ENCODE measurements around the gene RNF157.
A peak's percentile ranks its signal among the peaks of the same experiment; 100 is the strongest.

Gene RNF157

GRCh38 chr17:76123191-76123499 is 117.1 kb downstream of the RNF157 start:
- ChIA-PET CTCF (interaction anchor here (0.9 to 1.6 kb wide), 4 partner anchors 19 to 157 kb away, joined by 5 to 13 read pairs (median 6); partner anchors contain the start of gene FOXJ1), POLR2A (interaction anchor here (1.1 to 1.4 kb wide), 2 partner anchors 10 to 140 kb away, joined by 4 read pairs; no protein-coding TSS in a partner anchor)
- TF ChIP-seq ZNF384 (IDR thresholded peaks at IDR 0.05) (no peak), SP1 (IDR thresholded peaks at IDR 0.05) (no peak), SUZ12 (IDR thresholded peaks at IDR 0.05) (no peak), TARDBP (IDR thresholded peaks at IDR 0.05) (no peak), FOXM1 (IDR thresholded peaks at IDR 0.05; ENCODE audit: borderline replicate concordance) (no peak), L3MBTL2 (conservative IDR thresholded peaks at IDR 0.05) (no peak)
- no peak for DNase-seq (ENCODE audit: extremely low spot score)

- POLR2A ChIA-PET: no interaction called here
- TF ChIP-seq CTBP1 (IDR thresholded peaks at IDR 0.05; ENCODE audit: borderline replicate concordance) (no peak), SUZ12 (IDR thresholded peaks at IDR 0.05) (no peak), NFRKB (IDR thresholded peaks at IDR 0.05) (no peak)
- CTCF ChIA-PET: interaction anchor here (0.6 to 2.0 kb wide), 4 partner anchors 12 to 156 kb away, joined by 6 to 17 read pairs (median 10); partner anchors contain the start of gene FOXJ1
- DNase-seq (ENCODE audit: extremely low spot score): no peak
Measured at GRCh38 chr17:76122431-76123190, 117.7 kb downstream of the RNF157 start.

- POLR2A ChIA-PET: interaction anchor here (1.0 kb wide), 1 partner anchor 157 kb away, joined by 3 read pairs; no protein-coding TSS in a partner anchor
- TF ChIP-seq L3MBTL2 (conservative IDR thresholded peaks at IDR 0.05) (no peak), FOXM1 (IDR thresholded peaks at IDR 0.05; ENCODE audit: borderline replicate concordance) (peak; percentile 52; the same call in 1 of the 2 replicates), HDGF (IDR thresholded peaks at IDR 0.05; ENCODE audit: borderline replicate concordance) (0 out of 2 replicates have a peak, but pooled peaks have one; percentile 7)
- CTCF ChIA-PET: interaction anchor here (0.6 to 2.0 kb wide), 11 partner anchors 12 to 275 kb away, joined by 3 to 17 read pairs (median 4); partner anchors contain the start of gene FOXJ1
- DNase-seq (ENCODE audit: extremely low spot score): no peak
Measured at GRCh38 chr17:76121932-76122430, 118.3 kb downstream of the RNF157 start.

- ChIA-PET CTCF (interaction anchor here (1.0 to 1.4 kb wide), 7 partner anchors 13 to 179 kb away, joined by 3 to 10 read pairs (median 4); no protein-coding TSS in a partner anchor), POLR2A (interaction anchor here (0.5 to 1.7 kb wide), 3 partner anchors 12 to 61 kb away, joined by 3 to 5 read pairs (median 3); no protein-coding TSS in a partner anchor)
- no peak for DNase-seq (ENCODE audit: extremely low spot score)
- TF ChIP-seq PKNOX1 (IDR thresholded peaks at IDR 0.05) (no peak), ARNT (IDR thresholded peaks at IDR 0.05) (no peak), L3MBTL2 (conservative IDR thresholded peaks at IDR 0.05) (no peak), NFRKB (IDR thresholded peaks at IDR 0.05) (no peak)
Measured at GRCh38 chr17:76120658-76121008, 119.7 kb downstream of the RNF157 start.

- no peak for DNase-seq (ENCODE audit: extremely low spot score)
- ChIA-PET POLR2A (interaction anchor here (0.5 to 1.7 kb wide), 4 partner anchors 11 to 168 kb away, joined by 3 read pairs; no protein-coding TSS in a partner anchor), CTCF (interaction anchor here (0.6 to 1.7 kb wide), 6 partner anchors 62 to 168 kb away, joined by 3 to 10 read pairs (median 3); no protein-coding TSS in a partner anchor)
- TF ChIP-seq SUZ12 (IDR thresholded peaks at IDR 0.05) (no peak), SP1 (IDR thresholded peaks at IDR 0.05) (no peak), ARNT (IDR thresholded peaks at IDR 0.05) (no peak), CTBP1 (IDR thresholded peaks at IDR 0.05; ENCODE audit: borderline replicate concordance) (no peak), FOXM1 (IDR thresholded peaks at IDR 0.05; ENCODE audit: borderline replicate concordance) (no peak), NFRKB (IDR thresholded peaks at IDR 0.05) (no peak), FOXA1 (IDR thresholded peaks at IDR 0.05) (no peak), ELF4 (IDR thresholded peaks at IDR 0.05) (no peak), L3MBTL2 (conservative IDR thresholded peaks at IDR 0.05) (no peak), FOXK2 (IDR thresholded peaks at IDR 0.05) (no peak), BHLHE40 (IDR thresholded peaks at IDR 0.05; ENCODE audit: borderline replicate concordance) (no peak)
Measured at GRCh38 chr17:76119409-76120371, 120.6 kb downstream of the RNF157 start.

- DNase-seq (ENCODE audit: extremely low spot score): no peak
- ChIA-PET POLR2A (interaction anchor here (1.1 kb wide), 1 partner anchor 11 kb away, joined by 3 read pairs; no protein-coding TSS in a partner anchor), CTCF (interaction anchor here (0.7 to 1.5 kb wide), 2 partner anchors 101 to 164 kb away, joined by 3 to 6 read pairs; no protein-coding TSS in a partner anchor)
- TF ChIP-seq FOXA1 (IDR thresholded peaks at IDR 0.05) (no peak), NFRKB (IDR thresholded peaks at IDR 0.05) (no peak), FOXM1 (IDR thresholded peaks at IDR 0.05; ENCODE audit: borderline replicate concordance) (no peak), LEF1 (IDR thresholded peaks at IDR 0.05; ENCODE audit: borderline replicate concordance) (no peak), TARDBP (IDR thresholded peaks at IDR 0.05) (no peak), SP1 (IDR thresholded peaks at IDR 0.05) (no peak), ARNT (IDR thresholded peaks at IDR 0.05) (no peak)
Measured at GRCh38 chr17:76115138-76115754, 125.0 kb downstream of the RNF157 start.

- POLR2A ChIA-PET: interaction anchor here (1.0 kb wide), 1 partner anchor 78 kb away, joined by 3 read pairs; no protein-coding TSS in a partner anchor
- TF ChIP-seq FOXM1 (IDR thresholded peaks at IDR 0.05; ENCODE audit: borderline replicate concordance): no peak
- TF ChIP-seq PKNOX1 (IDR thresholded peaks at IDR 0.05): no peak
- no peak for TF ChIP-seq NFRKB (IDR thresholded peaks at IDR 0.05)
- no peak for TF ChIP-seq FOXA1 (IDR thresholded peaks at IDR 0.05)
- no peak for TF ChIP-seq SUZ12 (IDR thresholded peaks at IDR 0.05)
- TF ChIP-seq TARDBP (IDR thresholded peaks at IDR 0.05): no peak
- TF ChIP-seq L3MBTL2 (conservative IDR thresholded peaks at IDR 0.05): no peak
- TF ChIP-seq ELF4 (IDR thresholded peaks at IDR 0.05): no peak
- TF ChIP-seq BHLHE40 (IDR thresholded peaks at IDR 0.05; ENCODE audit: borderline replicate concordance): no peak
- TF ChIP-seq SP1 (IDR thresholded peaks at IDR 0.05): no peak
- no peak for TF ChIP-seq HDGF (IDR thresholded peaks at IDR 0.05; ENCODE audit: borderline replicate concordance)
- no peak for TF ChIP-seq LEF1 (IDR thresholded peaks at IDR 0.05; ENCODE audit: borderline replicate concordance)
- TF ChIP-seq ARNT (IDR thresholded peaks at IDR 0.05): no peak
- TF ChIP-seq CTBP1 (IDR thresholded peaks at IDR 0.05; ENCODE audit: borderline replicate concordance): no peak
- TF ChIP-seq ZNF384 (IDR thresholded peaks at IDR 0.05): no peak
- TF ChIP-seq FOXK2 (IDR thresholded peaks at IDR 0.05): no peak
- CTCF ChIA-PET: interaction anchor here (0.6 kb wide), 1 partner anchor 124 kb away, joined by 3 read pairs; no protein-coding TSS in a partner anchor
- DNase-seq (ENCODE audit: extremely low spot score): no peak
Measured at GRCh38 chr17:76111956-76112355, 128.3 kb downstream of the RNF157 start.

Data from HEK293T (cell line).